ENCODE data around the gene CCL25.

CCL25 gene, protein sequence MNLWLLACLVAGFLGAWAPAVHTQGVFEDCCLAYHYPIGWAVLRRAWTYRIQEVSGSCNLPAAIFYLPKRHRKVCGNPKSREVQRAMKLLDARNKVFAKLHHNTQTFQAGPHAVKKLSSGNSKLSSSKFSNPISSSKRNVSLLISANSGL

DNA sequence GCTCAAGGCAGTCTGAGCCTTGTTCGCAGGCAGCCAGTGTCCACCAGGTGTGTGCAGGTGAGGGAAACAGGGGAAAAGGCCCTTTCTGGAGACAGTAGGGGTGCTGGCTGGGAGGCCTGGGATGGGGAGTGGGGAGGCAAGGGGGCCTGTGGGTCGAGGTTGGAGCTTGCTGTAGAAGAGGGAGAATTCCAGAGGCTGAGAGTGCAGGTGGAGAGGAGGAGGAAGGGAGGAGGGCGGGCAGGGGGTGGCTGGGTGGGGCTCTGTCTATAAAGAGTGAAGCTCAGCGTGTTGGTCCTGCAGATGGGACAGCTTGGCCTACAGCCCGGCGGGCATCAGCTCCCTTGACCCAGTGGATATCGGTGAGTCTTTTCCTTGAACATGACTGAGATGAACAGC lies at the start of gene CCL25:
Gene CCL25 (plus strand): TSS at position 297 of the 396 bp plus-strand sequence. CDS start 290 bp downstream, outside the sequence.
- no peaks in the 10 kb centered on the region for H3K4me1 ChIP-seq (ENCODE audit: control insufficient read depth, insufficient read depth, low read length)
- H3K27ac ChIP-seq (ENCODE audit: extremely low read depth, low read depth, low read length), result no peak within 1 kb of the TSS
- TF ChIP-seq ZNF544 (tag by site-specific recombination; IDR thresholded peaks at IDR 0.05), result no peak
- no peak for TF ChIP-seq ZNF560 (tag by site-specific recombination; IDR thresholded peaks at IDR 0.05; ENCODE audit: borderline replicate concordance)
- no peak for TF ChIP-seq ZFP37 (tag by site-specific recombination; IDR thresholded peaks at IDR 0.05)
- TF ChIP-seq ZNF837 (tag by site-specific recombination; IDR thresholded peaks at IDR 0.05), result no peak
- CTCF ChIA-PET, result interaction anchor here (0.6 kb wide), 1 partner anchor 317 kb away, joined by 4 read pairs; no protein-coding TSS in a partner anchor
- H3K36me3 ChIP-seq (ENCODE audit: control insufficient read depth in 2 of 2, insufficient read depth in 1 of 2, low read length in 2 of 2), result no peaks in the 10 kb centered on the region
- POLR2A ChIA-PET, result interaction anchor here (0.5 to 0.9 kb wide), 2 partner anchors 109 to 116 kb away, joined by 3 read pairs; no protein-coding TSS in a partner anchor
- H3K9me3 ChIP-seq (ENCODE audit: control insufficient read depth, insufficient read depth, low read depth, low read length), result no peaks in the 10 kb centered on the region
- no peak within 1 kb of the TSS for H3K4me3 ChIP-seq (ENCODE audit: low read depth, low read length)

DNA sequence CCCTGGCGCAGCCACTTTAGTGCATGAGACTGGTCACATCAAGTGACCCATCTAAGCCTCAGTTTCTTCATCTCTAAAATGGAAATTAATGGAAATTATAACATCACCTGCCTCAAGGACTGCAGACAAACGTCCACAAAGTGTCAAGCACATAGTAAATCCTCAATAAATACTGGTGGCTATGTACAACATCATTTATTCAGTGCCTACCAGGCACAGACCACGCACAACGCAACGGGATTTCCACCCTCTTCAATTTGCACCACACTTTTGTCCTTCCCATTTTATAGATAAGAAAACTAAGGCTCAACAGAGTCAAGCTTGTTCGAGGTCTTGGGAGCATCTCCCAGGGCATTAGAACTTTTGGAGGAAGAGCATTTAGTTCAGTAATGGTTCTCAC lies 48.6 kb upstream of the CCL25 start:
- peak overlapping the region; percentile 73 for H3K4me3 ChIP-seq (ENCODE audit: low read depth, low read length)
- ChIA-PET CTCF (no interaction called here), POLR2A (interaction anchor here (3.1 kb wide), 1 partner anchor 61 kb away, joined by 15 read pairs; the partner anchor contains the start of gene TIMM44)
- peaks cover 0 to 30% of the 10 kb centered on the region in 2 experiments; a peak in 2 of 3 replicates for H3K36me3 ChIP-seq (ENCODE audit: control insufficient read depth in 2 of 2, insufficient read depth in 1 of 2, low read length in 2 of 2)
- no peaks in the 10 kb centered on the region for H3K9me3 ChIP-seq (ENCODE audit: control insufficient read depth, insufficient read depth, low read depth, low read length)
- H3K4me1 ChIP-seq (ENCODE audit: control insufficient read depth, insufficient read depth, low read length), result peaks cover 9% of the 10 kb centered on the region
- TF ChIP-seq ZNF664 (tag by site-specific recombination; IDR thresholded peaks at IDR 0.05), result peak; percentile 82; the same call in 1 of the 2 replicates
- no peak for TF ChIP-seq ZNF501 (tag by site-specific recombination; IDR thresholded peaks at IDR 0.05)
- peak overlapping the region; percentile 78; the same call in 1 of the 2 replicates for H3K27ac ChIP-seq (ENCODE audit: extremely low read depth, low read depth, low read length)

DNA sequence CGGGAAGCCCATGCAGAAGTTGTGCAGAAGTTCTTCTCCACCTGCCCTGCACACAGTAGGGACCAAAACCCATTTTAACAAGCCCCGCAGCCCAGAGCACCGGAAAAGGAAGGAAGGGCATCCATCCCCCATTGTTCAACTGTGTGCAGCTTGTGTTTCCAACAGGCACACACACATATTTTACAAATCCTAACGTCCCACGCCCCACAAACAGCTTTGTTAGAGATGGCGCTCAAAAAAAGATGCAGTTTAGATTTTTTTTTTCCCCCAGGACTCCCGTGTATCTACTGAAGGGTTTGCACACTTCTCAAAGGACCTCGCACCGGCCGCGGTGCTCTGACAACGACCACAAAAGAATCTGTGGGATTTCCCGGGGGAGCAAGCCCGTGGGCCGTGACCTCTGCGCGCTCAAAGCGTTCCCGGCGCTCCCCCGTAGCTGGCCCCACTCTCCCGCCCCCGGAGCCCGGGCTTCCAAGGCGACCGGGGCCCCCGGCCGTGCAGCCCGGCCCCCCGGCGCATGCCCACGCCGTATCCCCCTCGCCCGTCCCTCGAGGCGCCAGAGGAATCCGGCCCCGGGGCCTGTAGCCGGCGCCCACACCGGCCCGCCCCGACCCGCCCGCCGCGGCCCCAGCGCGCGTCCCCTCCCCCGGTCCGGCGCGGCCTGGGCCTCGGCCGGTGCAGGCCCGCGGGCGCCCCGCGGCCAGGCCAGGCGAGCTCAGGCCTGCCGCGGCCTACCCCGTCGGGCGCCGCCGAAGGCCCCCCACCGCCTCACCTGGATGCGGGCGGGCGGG lies 47.6 kb upstream of the CCL25 start:
- no peak for TF ChIP-seq ZBTB7A (tag by site-specific recombination; IDR thresholded peaks at IDR 0.05; ENCODE audit: low read depth)
- TF ChIP-seq ZNF23 (tag by site-specific recombination; IDR thresholded peaks at IDR 0.05; ENCODE audit: borderline replicate concordance), result no peak
- peak; percentile 47 for TF ChIP-seq GLIS1 (tag by site-specific recombination; IDR thresholded peaks at IDR 0.05)
- peak; percentile 83; the same call in 1 of the 2 replicates for TF ChIP-seq ZSCAN16 (tag by site-specific recombination; IDR thresholded peaks at IDR 0.05)
- peak; percentile 96 for TF ChIP-seq ZFHX2 (tag by site-specific recombination; conservative IDR thresholded peaks at IDR 0.05)
- TF ChIP-seq, protein P1, sequence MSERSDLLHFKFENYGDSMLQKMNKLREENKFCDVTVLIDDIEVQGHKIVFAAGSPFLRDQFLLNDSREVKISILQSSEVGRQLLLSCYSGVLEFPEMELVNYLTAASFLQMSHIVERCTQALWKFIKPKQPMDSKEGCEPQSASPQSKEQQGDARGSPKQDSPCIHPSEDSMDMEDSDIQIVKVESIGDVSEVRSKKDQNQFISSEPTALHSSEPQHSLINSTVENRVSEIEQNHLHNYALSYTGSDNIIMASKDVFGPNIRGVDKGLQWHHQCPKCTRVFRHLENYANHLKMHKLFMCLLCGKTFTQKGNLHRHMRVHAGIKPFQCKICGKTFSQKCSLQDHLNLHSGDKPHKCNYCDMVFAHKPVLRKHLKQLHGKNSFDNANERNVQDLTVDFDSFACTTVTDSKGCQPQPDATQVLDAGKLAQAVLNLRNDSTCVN (tag by site-specific recombination; optimal IDR thresholded peaks at IDR 0.05), result peak; percentile 21
- 0 out of 2 replicates have a peak, but pooled peaks have one; percentile 22 for TF ChIP-seq ZEB2 (tag by site-specific recombination; IDR thresholded peaks at IDR 0.05)
- TF ChIP-seq ZNF24 (tag by site-specific recombination; IDR thresholded peaks at IDR 0.05), result 0 out of 2 replicates have a peak, but pooled peaks have one; percentile 24
- peak; percentile 11; the same call in 1 of the 2 replicates for TF ChIP-seq SP3 (tag by site-specific recombination; IDR thresholded peaks at IDR 0.05)
- no peak for TF ChIP-seq KLF16 (tag by site-specific recombination; IDR thresholded peaks at IDR 0.05)
- no peak for TF ChIP-seq HOXD13 (CRISPR knock-in tag; IDR thresholded peaks at IDR 0.05; ENCODE audit: borderline replicate concordance)
- peak; percentile 62; the same call in 1 of the 2 replicates for TF ChIP-seq GLIS2 (tag by site-specific recombination; IDR thresholded peaks at IDR 0.05)
- TF ChIP-seq ZNF335 (tag by site-specific recombination; conservative IDR thresholded peaks at IDR 0.05), result peak; percentile 62
- peak; percentile 32; the same call in 1 of the 2 replicates for TF ChIP-seq ZBTB20 (tag by site-specific recombination; IDR thresholded peaks at IDR 0.05)
- peak; percentile 88 for TF ChIP-seq EGR2 (tag by site-specific recombination; IDR thresholded peaks at IDR 0.05; ENCODE audit: low read depth)
- TF ChIP-seq ZNF112 (tag by site-specific recombination; IDR thresholded peaks at IDR 0.05), result no peak
- TF ChIP-seq, protein P2, sequence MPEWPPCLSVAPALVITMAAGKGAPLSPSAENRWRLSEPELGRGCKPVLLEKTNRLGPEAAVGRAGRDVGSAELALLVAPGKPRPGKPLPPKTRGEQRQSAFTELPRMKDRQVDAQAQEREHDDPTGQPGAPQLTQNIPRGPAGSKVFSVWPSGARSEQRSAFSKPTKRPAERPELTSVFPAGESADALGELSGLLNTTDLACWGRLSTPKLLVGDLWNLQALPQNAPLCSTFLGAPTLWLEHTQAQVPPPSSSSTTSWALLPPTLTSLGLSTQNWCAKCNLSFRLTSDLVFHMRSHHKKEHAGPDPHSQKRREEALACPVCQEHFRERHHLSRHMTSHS (tag by site-specific recombination; IDR thresholded peaks at IDR 0.05), result no peak
- TF ChIP-seq SP2 (tag by site-specific recombination; IDR thresholded peaks at IDR 0.05), result peak; percentile 45
- TF ChIP-seq KLF10 (tag by site-specific recombination; IDR thresholded peaks at IDR 0.05), result 0 out of 2 replicates have a peak, but pooled peaks have one; percentile 27
- TF ChIP-seq ZNF121 (tag by site-specific recombination; IDR thresholded peaks at IDR 0.05), result no peak
- no peak for TF ChIP-seq ZNF843 (tag by site-specific recombination; IDR thresholded peaks at IDR 0.05)
- Histone ChIP-seq H3K4me1 (ENCODE audit: control insufficient read depth, insufficient read depth, low read length) (peaks cover 9% of the 10 kb centered on the region), H3K36me3 (ENCODE audit: control insufficient read depth in 2 of 2, insufficient read depth in 1 of 2, low read length in 2 of 2) (peaks cover 3 to 28% of the 10 kb centered on the region in 2 experiments; a peak in 2 of 3 replicates), H3K9me3 (ENCODE audit: control insufficient read depth, insufficient read depth, low read depth, low read length) (no peaks in the 10 kb centered on the region), H3K27ac (ENCODE audit: extremely low read depth, low read depth, low read length) (peak overlapping the region; percentile 78), H3K4me3 (ENCODE audit: low read depth, low read length) (peak overlapping the region; percentile 73)
- ChIA-PET CTCF (no interaction called here), POLR2A (interaction anchor here (0.6 to 3.1 kb wide), 3 partner anchors 9 to 62 kb away, joined by 4 to 15 read pairs (median 4); partner anchors contain the start of gene TIMM44)

Measured in HEK293 (cell line).